DOHH2 (cell line): Measurements from ENCODE around the gene GZMM.

ENCODE experiments used
- H3F3A ChIP-seq: fragments of 200-600 bp; sonication (generic), shearing (Covaris generic); 2 replicates; pipeline ENCODE4 v1.6.0; 2016; ENCODE audit warnings: antibody characterized with exemption, mild to moderate bottlenecking; ENCODE audit not compliant: control insufficient read depth, insufficient read depth
- H3K27ac ChIP-seq: fragments of 200-600 bp; sonication (generic); 2 replicates; pipeline ENCODE4 v1.5.1; 2014; ENCODE audit warnings: low read depth, mild to moderate bottlenecking, low read length, moderate library complexity
- H3K27me3 ChIP-seq: fragments of 200-600 bp; sonication (generic); 2 replicates; pipeline ENCODE4 v1.6.1; 2014; ENCODE audit warnings: mild to moderate bottlenecking, low read length, mixed read lengths; ENCODE audit not compliant: control insufficient read depth
- H3K36me3 ChIP-seq: fragments of 200-600 bp; sonication (generic); 2 replicates; pipeline ENCODE4 v1.6.1; 2014; ENCODE audit warnings: mild to moderate bottlenecking, low read length, moderate library complexity, mixed read lengths; ENCODE audit not compliant: control insufficient read depth
- H3K4me1 ChIP-seq: fragments of 200-600 bp; sonication (generic); 2 replicates; pipeline ENCODE4 v1.6.1; 2014; ENCODE audit warnings: mild to moderate bottlenecking, low read length, mixed read lengths; ENCODE audit not compliant: control insufficient read depth
- H3K4me2 ChIP-seq: fragments of 200-600 bp; sonication (generic); 2 replicates; pipeline ENCODE4 v1.6.0; 2014; ENCODE audit warnings: mild to moderate bottlenecking, low read length, moderate library complexity
- H3K4me3 ChIP-seq: fragments of 200-600 bp; sonication (generic); 2 replicates; pipeline ENCODE4 v1.5.1; 2014; ENCODE audit warnings: mild to moderate bottlenecking, low read length, mixed read lengths
- H3K79me2 ChIP-seq: fragments of 200-600 bp; sonication (generic); 2 replicates; pipeline ENCODE4 v1.6.1; 2014; ENCODE audit warnings: mild to moderate bottlenecking, low read length, mixed read lengths; ENCODE audit not compliant: control insufficient read depth
- H3K9me2 ChIP-seq: fragments of 200-600 bp; sonication (generic); replicated peaks from 2 replicates; pipeline ENCODE4 v1.6.1; 2014; ENCODE audit warnings: mild to moderate bottlenecking, low read length, mixed read lengths; ENCODE audit not compliant: control insufficient read depth
- H3K9me3 ChIP-seq: fragments of 200-600 bp; sonication (generic); 2 replicates; pipeline ENCODE4 v1.6.1; 2014; ENCODE audit warnings: antibody characterized with exemption, low read length, mixed read lengths; ENCODE audit not compliant: control insufficient read depth, insufficient read depth
- H4K20me1 ChIP-seq: fragments of 200-600 bp; sonication (generic); 2 replicates; pipeline ENCODE4 v1.6.0; 2014; ENCODE audit warnings: low read depth, mild to moderate bottlenecking, antibody characterized with exemption, low read length, moderate library complexity; ENCODE audit not compliant: control insufficient read depth, insufficient read depth
- CTCF ChIP-seq: fragments of 200-600 bp; sonication (generic); IDR thresholded peaks from one replicate; pipeline ENCODE4 v1.5.1; 2014; ENCODE audit warnings: antibody characterized with exemption, mild to moderate bottlenecking, low read depth, low read length; ENCODE audit not compliant: poor library complexity, severe bottlenecking
- EZH2phosphoT487 ChIP-seq: fragments of 200-600 bp; sonication (generic); IDR thresholded peaks from 2 replicates; pipeline ENCODE4 v1.6.1; 2017; ENCODE audit warnings: borderline replicate concordance, mild to moderate bottlenecking, antibody characterized with exemption, low read length, moderate library complexity, mixed read lengths

GZMM gene

GRCh38 chr19:593505-593904 lies 49.7 kb downstream of the GZMM start:
- no peaks in the 10 kb centered on the region for H3F3A ChIP-seq
- TF ChIP-seq EZH2phosphoT487: no peak
- no peak for TF ChIP-seq CTCF
- H3K27me3 ChIP-seq: peaks cover 13% of the 10 kb centered on the region
- peaks cover 6% of the 10 kb centered on the region for H3K4me1 ChIP-seq
- no peaks in the 10 kb centered on the region for H3K36me3 ChIP-seq
- H3K79me2 ChIP-seq: no peaks in the 10 kb centered on the region
- H3K4me2 ChIP-seq: no peak overlapping the region
- H3K9me3 ChIP-seq: no peaks in the 10 kb centered on the region
- no peak overlapping the region for H3K4me3 ChIP-seq
- no peaks in the 10 kb centered on the region for H3K9me2 ChIP-seq
- H4K20me1 ChIP-seq: 0 out of 2 replicates have a peak, but pooled peaks cover 3% of the 10 kb centered on the region
- H3K27ac ChIP-seq: no peak overlapping the region

GRCh38 chr19:594265-594870 lies 50.5 kb downstream of the GZMM start:
- Histone ChIP-seq H3K27ac (no peak overlapping the region), H3K4me2 (no peak overlapping the region), H3F3A (no peaks in the 10 kb centered on the region), H3K4me3 (no peak overlapping the region), H4K20me1 (0 out of 2 replicates have a peak, but pooled peaks cover 3% of the 10 kb centered on the region), H3K9me3 (no peaks in the 10 kb centered on the region), H3K9me2 (no peaks in the 10 kb centered on the region), H3K4me1 (no peaks in the 10 kb centered on the region), H3K36me3 (no peaks in the 10 kb centered on the region), H3K79me2 (no peaks in the 10 kb centered on the region), H3K27me3 (peaks cover 4% of the 10 kb centered on the region)
- TF ChIP-seq EZH2phosphoT487 (no peak), CTCF (no peak)

GRCh38 chr19:595326-596262 lies 51.7 kb downstream of the GZMM start:
- Histone ChIP-seq H3K4me3 (no peak overlapping the region), H3K4me2 (no peak overlapping the region), H4K20me1 (0 out of 2 replicates have a peak, but pooled peaks cover 3% of the 10 kb centered on the region), H3K27me3 (peaks cover 4% of the 10 kb centered on the region), H3F3A (no peaks in the 10 kb centered on the region), H3K9me3 (no peaks in the 10 kb centered on the region), H3K27ac (no peak overlapping the region), H3K9me2 (no peaks in the 10 kb centered on the region), H3K4me1 (no peaks in the 10 kb centered on the region), H3K36me3 (no peaks in the 10 kb centered on the region), H3K79me2 (no peaks in the 10 kb centered on the region)
- TF ChIP-seq EZH2phosphoT487 (no peak), CTCF (no peak)
